GM21723 (cell line): Measurements from ENCODE around the gene TNFAIP1.
"Not testable (repeated sequence)": the region's sequence is repeated elsewhere in the genome, so short reads cannot be mapped to it uniquely, and the experiment has no call there.

Source experiments
- ATAC-seq: cut with Tn5 transposase; IDR thresholded peaks from one replicate; pipeline ENCODE4 v1.9.1; 2021; ENCODE audit warnings: mild to moderate bottlenecking, moderate library complexity; ENCODE audit not compliant: unreplicated experiment

TNFAIP1 gene

GRCh38 chr17:28324267-28324745 is 11.3 kb upstream of the TNFAIP1 start:
- ATAC-seq: no peak

DNA sequence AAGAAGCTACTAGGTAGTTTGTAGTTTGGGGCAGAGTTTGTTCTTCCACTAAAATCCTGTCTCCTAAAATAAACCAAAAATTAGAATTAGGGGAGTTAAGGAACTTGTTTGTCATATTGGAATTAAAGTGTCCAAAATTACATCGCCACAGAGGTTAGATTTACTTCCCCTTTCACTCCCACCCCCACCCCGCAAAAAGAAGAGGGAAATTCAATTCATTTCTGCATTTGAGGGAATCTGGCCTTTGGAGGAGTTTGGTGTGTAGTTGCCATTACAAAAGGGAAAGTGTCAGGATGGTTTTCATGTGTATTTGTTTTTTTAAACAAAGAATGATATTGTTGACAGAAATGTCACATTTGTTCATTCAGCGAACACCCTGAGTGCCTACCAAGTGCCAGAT is 10.8 kb upstream of the TNFAIP1 start:
- ATAC-seq: no peak

DNA sequence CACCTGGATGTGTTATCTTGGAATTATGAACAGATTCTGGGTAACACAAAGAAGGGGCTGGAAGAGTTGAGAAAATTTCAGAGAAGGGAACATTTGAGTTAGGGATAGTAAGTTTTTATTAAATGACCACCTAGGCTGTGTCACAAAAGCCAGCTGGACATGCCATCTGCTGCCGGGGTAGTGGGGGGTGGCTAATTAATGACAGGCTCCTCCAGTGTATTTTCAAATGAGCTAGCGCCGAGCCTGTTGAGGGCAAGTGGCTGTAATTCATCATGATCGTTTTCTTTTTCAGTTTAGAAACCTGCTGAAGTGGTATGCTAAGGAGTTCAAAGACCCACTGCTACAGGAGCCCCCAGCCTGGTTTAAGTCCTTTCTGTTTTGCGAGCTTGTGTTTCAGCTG is 10.3 kb upstream of the TNFAIP1 start:
- ATAC-seq: no peak

- no peak for ATAC-seq
Measured at GRCh38 chr17:28326114-28326513, 9.4 kb upstream of the TNFAIP1 start.

GRCh38 chr17:28327031-28327607 is 8.4 kb upstream of the TNFAIP1 start:
- no peak for ATAC-seq

GRCh38 chr17:28327709-28328108 is 7.9 kb upstream of the TNFAIP1 start:
- no peak for ATAC-seq

DNA sequence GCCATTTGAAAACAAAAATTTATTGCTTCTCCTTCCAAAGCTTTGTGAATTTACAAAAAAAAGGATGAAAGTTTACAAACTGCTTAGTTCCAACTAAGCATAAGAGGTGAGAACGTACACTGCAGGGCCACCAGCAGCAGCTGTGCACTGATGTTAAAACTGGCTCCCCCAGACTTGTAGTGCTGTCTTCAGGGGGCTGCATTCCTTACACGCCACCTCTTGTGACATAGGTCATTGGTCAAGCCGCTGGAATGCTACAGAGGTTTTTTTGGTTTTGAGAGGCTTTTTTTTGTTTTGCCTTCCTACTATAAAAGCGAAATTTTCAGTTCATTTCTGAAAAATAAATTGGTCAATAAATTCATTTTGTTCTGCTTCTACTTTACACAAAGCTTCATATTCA is 7.2 kb upstream of the TNFAIP1 start:
- no peak for ATAC-seq

GRCh38 chr17:28330671-28331070 is 4.9 kb upstream of the TNFAIP1 start:
- ATAC-seq: no peak

- ATAC-seq: no peak
Measured at GRCh38 chr17:28331891-28332420, 3.6 kb upstream of the TNFAIP1 start.

GRCh38 chr17:28333083-28333746 is 2.3 kb upstream of the TNFAIP1 start:
- ATAC-seq: no peak

GRCh38 chr17:28334171-28334570 is 1.4 kb upstream of the TNFAIP1 start:
- no peak for ATAC-seq

GRCh38 chr17:28334666-28335200 is 828 bp upstream of the TNFAIP1 start:
- no peak for ATAC-seq

DNA sequence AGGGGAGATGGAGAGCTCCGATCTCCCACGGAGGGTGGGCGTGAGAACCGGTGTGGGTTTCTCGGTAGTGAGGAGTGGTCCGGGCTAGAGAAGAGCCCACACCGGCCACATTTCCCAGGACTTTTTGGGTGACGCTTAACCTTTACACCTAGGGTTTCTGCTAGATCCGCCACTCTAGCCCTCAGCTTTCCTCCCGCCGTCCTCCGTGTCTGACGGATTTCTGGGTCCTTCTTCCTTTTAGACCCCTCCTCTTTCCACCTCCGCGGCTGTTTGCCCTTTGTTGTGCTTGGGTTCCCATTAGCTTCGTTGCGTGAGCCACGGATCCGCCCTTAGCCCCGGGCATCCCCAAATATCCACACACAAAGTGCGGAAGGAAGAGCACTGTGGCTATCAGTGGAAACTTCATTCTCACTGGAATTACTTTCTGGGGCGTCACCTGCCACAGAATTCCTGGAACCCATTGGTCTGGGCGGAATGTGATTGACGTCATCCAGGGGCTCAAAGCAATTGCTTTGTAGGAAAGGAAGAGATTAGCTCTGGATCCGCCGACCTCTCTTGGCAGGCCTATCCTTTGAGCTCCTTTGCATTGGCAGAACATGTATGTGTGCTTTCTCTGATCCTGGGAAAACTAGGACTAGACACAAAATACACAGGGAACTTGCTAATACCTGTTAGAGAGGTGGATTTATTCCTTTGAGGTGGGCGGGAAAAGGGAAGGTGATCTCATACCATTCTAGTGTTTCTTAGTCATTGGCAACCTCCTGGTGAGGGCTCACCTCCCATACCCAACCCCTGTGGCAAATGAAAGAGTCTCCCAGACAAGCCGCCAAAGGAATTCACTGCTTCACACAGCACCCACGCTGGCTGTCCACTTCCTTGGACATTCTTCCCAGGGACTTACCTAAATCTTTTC is 654 bp downstream of the TNFAIP1 start:
- no peak for ATAC-seq

GRCh38 chr17:28338056-28338768 is 2.7 kb downstream of the TNFAIP1 start:
- ATAC-seq: no peak

GRCh38 chr17:28338769-28339212 is 3.2 kb downstream of the TNFAIP1 start:
- ATAC-seq: not testable (repeated sequence)

DNA sequence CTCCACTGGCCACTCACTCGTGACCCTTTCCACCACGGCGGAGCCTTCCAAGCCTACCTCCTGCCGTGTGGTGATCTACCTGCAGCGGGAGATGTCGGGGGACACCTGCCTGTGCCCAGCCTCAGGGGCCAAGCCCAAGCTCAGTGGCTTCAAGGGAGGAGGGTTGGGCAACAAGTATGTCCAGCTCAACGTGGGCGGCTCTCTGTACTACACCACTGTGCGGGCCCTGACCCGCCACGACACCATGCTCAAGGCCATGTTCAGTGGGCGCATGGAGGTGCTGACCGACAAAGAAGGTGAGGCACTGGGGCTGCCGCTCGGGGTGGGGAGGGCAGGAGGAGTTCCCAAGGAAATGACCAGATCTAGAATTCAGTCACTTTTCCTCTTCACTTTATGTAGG is 3.9 kb downstream of the TNFAIP1 start:
- no peak for ATAC-seq

- no peak for ATAC-seq
Measured at GRCh38 chr17:28340374-28340773, 4.8 kb downstream of the TNFAIP1 start.

GRCh38 chr17:28341516-28341915 is 6.0 kb downstream of the TNFAIP1 start:
- no peak for ATAC-seq

GRCh38 chr17:28342313-28342712 is 6.8 kb downstream of the TNFAIP1 start:
- ATAC-seq: no peak

- ATAC-seq: no peak
Measured at GRCh38 chr17:28343491-28343932, 8.0 kb downstream of the TNFAIP1 start.
